ENCODE data around the gene ZNF529. TPM values are rescaled to one million over a fixed set of nuclear protein-coding genes. Genes with fewer than 3 reads are reported as not detected.
A peak's percentile ranks its signal among the peaks of the same experiment; 100 is the strongest.

Gene ZNF529
- total and polyA plus RNA-seq, 2 of the 13 experiments (the other 11 are each of a cell fraction or from before 2014, with no cell fraction given): 9.3 to 10.6 TPM

GRCh38 chr19:36528194-36528920 lies 44.7 kb downstream of the ZNF529 start, which contains the start of gene ZNF260 (continued):
- TF ChIP-seq, protein P1, sequence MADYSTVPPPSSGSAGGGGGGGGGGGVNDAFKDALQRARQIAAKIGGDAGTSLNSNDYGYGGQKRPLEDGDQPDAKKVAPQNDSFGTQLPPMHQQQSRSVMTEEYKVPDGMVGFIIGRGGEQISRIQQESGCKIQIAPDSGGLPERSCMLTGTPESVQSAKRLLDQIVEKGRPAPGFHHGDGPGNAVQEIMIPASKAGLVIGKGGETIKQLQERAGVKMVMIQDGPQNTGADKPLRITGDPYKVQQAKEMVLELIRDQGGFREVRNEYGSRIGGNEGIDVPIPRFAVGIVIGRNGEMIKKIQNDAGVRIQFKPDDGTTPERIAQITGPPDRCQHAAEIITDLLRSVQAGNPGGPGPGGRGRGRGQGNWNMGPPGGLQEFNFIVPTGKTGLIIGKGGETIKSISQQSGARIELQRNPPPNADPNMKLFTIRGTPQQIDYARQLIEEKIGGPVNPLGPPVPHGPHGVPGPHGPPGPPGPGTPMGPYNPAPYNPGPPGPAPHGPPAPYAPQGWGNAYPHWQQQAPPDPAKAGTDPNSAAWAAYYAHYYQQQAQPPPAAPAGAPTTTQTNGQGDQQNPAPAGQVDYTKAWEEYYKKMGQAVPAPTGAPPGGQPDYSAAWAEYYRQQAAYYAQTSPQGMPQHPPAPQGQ (CRISPR knock-in tag; IDR thresholded peaks at IDR 0.05; ENCODE audit: borderline replicate concordance): no peak
- no peak for TF ChIP-seq NCOA2 (CRISPR knock-in tag; IDR thresholded peaks at IDR 0.05)
- no peak for TF ChIP-seq KDM6A (CRISPR knock-in tag; IDR thresholded peaks at IDR 0.05; ENCODE audit: low read depth)
- peak; percentile 55 for TF ChIP-seq TARDBP (CRISPR knock-in tag; IDR thresholded peaks at IDR 0.05)
- TF ChIP-seq FOXP1 (IDR thresholded peaks at IDR 0.05): no peak
- no peak for TF ChIP-seq FOXP1 (CRISPR knock-in tag; IDR thresholded peaks at IDR 0.05)

- peaks cover 15% of the 10 kb centered on the region for H3K9me3 ChIP-seq (ENCODE audit: low read length)
- no TSS peak for BruUV-seq (replicated peaks)
- ATAC-seq: peak; percentile 22; the same call in 2 of the 3 replicates
- peak overlapping the region; percentile 100 for H3K4me2 ChIP-seq (ENCODE audit: low read depth, low read length)
- no peak for FAIRE-seq
- no peaks in the 10 kb centered on the region for H4K20me1 ChIP-seq (ENCODE audit: insufficient read depth, low read length)
- H3K36me3 ChIP-seq (replicated peaks in 1 of 2; ENCODE audit: control insufficient read depth in 1 of 2, insufficient read depth in 2 of 2, low read length in 2 of 2): peaks cover 0 to 8% of the 10 kb centered on the region in 2 experiments; a peak in 2 of 5 replicates
- POLR2A ChIA-PET: interaction anchor here (0.9 to 2.2 kb wide), 14 partner anchors 17 to 1067 kb away, joined by 4 to 57 read pairs (median 8); partner anchors contain the start of genes ZFP14, ZNF146, ZNF345 and ZNF382
- H3K79me2 ChIP-seq (ENCODE audit: insufficient read depth, low read length): peaks cover 19% of the 10 kb centered on the region
- no peaks in the 10 kb centered on the region; a peak in 1 of 5 replicates for H3K27me3 ChIP-seq (ENCODE audit: control insufficient read depth in 1 of 2, insufficient read depth in 2 of 2, low read length in 2 of 2)
- H3K4me3 ChIP-seq (replicated peaks in 1 of 3; ENCODE audit: insufficient read depth in 1 of 3, low read depth in 2 of 3, low read length in 3 of 3): peak overlapping the region; percentile 73 to 93 (median 85)
- H3K9ac ChIP-seq (ENCODE audit: insufficient read depth, low read depth, low read length): peak overlapping the region; percentile 90
- 1% methylated on average over 13 of the region's 13 CpGs for WGBS (ENCODE audit: low lambda C conversion rate)
- H3K27ac ChIP-seq (ENCODE audit: extremely low read length, insufficient read depth, low read length): peak overlapping the region; percentile 86
- intact Hi-C loops (cut with micrococcal nuclease; ENCODE audit: unreplicated experiment): loop anchor here (1.0 to 2.0 kb wide), 2 partner anchors 39 to 45 kb away; partner anchors contain the start of genes ZNF529 and ZNF566
- no peak overlapping the region for H2AFZ ChIP-seq (ENCODE audit: low read length)
- no peak for DNase-seq (ENCODE audit: low spot score)
- peaks cover 18% of the 10 kb centered on the region for H3K4me1 ChIP-seq (ENCODE audit: insufficient read depth, low read length)
- CTCF ChIA-PET (ENCODE audit: low intra/inter-chr PET ratio, low total read pairs): no interaction called here
- in situ Hi-C loops (cut with HindIII; ENCODE audit: extremely low pct_ligation_motif_present, low pct_unique_long_range_greater_than_20kb): no loop called here
- 0 out of 2 replicates have a peak, but pooled peaks have one; percentile 28 for TF ChIP-seq ZFP36L1 (CRISPR knock-in tag; IDR thresholded peaks at IDR 0.05)
- TF ChIP-seq ZBTB7B (CRISPR knock-in tag; IDR thresholded peaks at IDR 0.05): 0 out of 2 replicates have a peak, but pooled peaks have one; percentile 60
- peak; percentile 4; the same call in 1 of the 2 replicates for TF ChIP-seq ZNF547 (CRISPR knock-in tag; IDR thresholded peaks at IDR 0.05)
- TF ChIP-seq TAF15 (IDR thresholded peaks at IDR 0.05; ENCODE audit: low read depth, low read length, poor library complexity, severe bottlenecking): peak; percentile 67
- TF ChIP-seq ZC3H13 (CRISPR knock-in tag; IDR thresholded peaks at IDR 0.05): 0 out of 2 replicates have a peak, but pooled peaks have one; percentile 42
- TF ChIP-seq HNRNPH1 (optimal IDR thresholded peaks at IDR 0.05; ENCODE audit: low read depth, low read length): no peak
- 0 out of 2 replicates have a peak, but pooled peaks have one; percentile 57 for TF ChIP-seq ZNF747 (CRISPR knock-in tag; IDR thresholded peaks at IDR 0.05; ENCODE audit: borderline replicate concordance)
- TF ChIP-seq, protein P2, sequence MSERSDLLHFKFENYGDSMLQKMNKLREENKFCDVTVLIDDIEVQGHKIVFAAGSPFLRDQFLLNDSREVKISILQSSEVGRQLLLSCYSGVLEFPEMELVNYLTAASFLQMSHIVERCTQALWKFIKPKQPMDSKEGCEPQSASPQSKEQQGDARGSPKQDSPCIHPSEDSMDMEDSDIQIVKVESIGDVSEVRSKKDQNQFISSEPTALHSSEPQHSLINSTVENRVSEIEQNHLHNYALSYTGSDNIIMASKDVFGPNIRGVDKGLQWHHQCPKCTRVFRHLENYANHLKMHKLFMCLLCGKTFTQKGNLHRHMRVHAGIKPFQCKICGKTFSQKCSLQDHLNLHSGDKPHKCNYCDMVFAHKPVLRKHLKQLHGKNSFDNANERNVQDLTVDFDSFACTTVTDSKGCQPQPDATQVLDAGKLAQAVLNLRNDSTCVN (CRISPR knock-in tag; IDR thresholded peaks at IDR 0.05; ENCODE audit: borderline replicate concordance): peak; percentile 10; the same call in 1 of the 2 replicates
- no peak for TF ChIP-seq ZNF772 (CRISPR knock-in tag; IDR thresholded peaks at IDR 0.05)
- TF ChIP-seq ZNF660 (CRISPR knock-in tag; IDR thresholded peaks at IDR 0.05; ENCODE audit: borderline replicate concordance, low read depth): no peak
- TF ChIP-seq BRD4 (CRISPR knock-in tag; IDR thresholded peaks at IDR 0.05): no peak
- TF ChIP-seq ATRX (CRISPR knock-in tag; IDR thresholded peaks at IDR 0.05; ENCODE audit: borderline replicate concordance): no peak
- TF ChIP-seq NRL (CRISPR knock-in tag; IDR thresholded peaks at IDR 0.05; ENCODE audit: borderline replicate concordance): 0 out of 2 replicates have a peak, but pooled peaks have one; percentile 10
- TF ChIP-seq GLI4 (CRISPR knock-in tag; IDR thresholded peaks at IDR 0.05; ENCODE audit: borderline replicate concordance): 0 out of 2 replicates have a peak, but pooled peaks have one; percentile 36
- TF ChIP-seq ERF (CRISPR knock-in tag; IDR thresholded peaks at IDR 0.05): no peak; the same call in 1 of the 2 replicates
Observed at GRCh38 chr19:36527873-36528193, 45.3 kb downstream of the ZNF529 start.

All from HepG2 (cell line).